Measurements from ENCODE around the gene CABP4.

- TF ChIP-seq CTCF (conservative IDR thresholded peaks at IDR 0.05) (no peak), EZH2 (IDR thresholded peaks at IDR 0.05; ENCODE audit: low read depth) (no peak)
Measured at GRCh38 chr11:67486481-67487195, 31.5 kb downstream of the CABP4 start.
